Epithelial cell of proximal tubule (primary cell): ENCODE measurements around the gene FTO. TPM values are rescaled to one million over a fixed set of nuclear protein-coding genes. Genes with fewer than 3 reads are reported as not detected.

Experiments used
- DNase-seq: peaks from one replicate; pipeline ENCODE4 v3.0.0-alpha.2; 2011; ENCODE audit warnings: low read depth
- H3K4me3 ChIP-seq: 2 replicates; pipeline ENCODE4 v1.5.1; 2011; ENCODE audit warnings: low read depth, mild to moderate bottlenecking, low read length
- total RNA-seq: library from RNA; depleted of rRNA; stranded (reverse); fragments of >200 nt; gene quantifications from 2 replicates; pipeline ENCODE4 v1.2.3, GENCODE V29; 2015
- TF ChIP-seq, protein P1 (sequence below): conservative IDR thresholded peaks from 2 replicates; pipeline ENCODE4 v1.5.1; 2012; ENCODE audit warnings: low read depth, mild to moderate bottlenecking, low read length

Gene FTO
- total RNA-seq, 1 donor from 2014 or later, result 62.7 TPM

DNA sequence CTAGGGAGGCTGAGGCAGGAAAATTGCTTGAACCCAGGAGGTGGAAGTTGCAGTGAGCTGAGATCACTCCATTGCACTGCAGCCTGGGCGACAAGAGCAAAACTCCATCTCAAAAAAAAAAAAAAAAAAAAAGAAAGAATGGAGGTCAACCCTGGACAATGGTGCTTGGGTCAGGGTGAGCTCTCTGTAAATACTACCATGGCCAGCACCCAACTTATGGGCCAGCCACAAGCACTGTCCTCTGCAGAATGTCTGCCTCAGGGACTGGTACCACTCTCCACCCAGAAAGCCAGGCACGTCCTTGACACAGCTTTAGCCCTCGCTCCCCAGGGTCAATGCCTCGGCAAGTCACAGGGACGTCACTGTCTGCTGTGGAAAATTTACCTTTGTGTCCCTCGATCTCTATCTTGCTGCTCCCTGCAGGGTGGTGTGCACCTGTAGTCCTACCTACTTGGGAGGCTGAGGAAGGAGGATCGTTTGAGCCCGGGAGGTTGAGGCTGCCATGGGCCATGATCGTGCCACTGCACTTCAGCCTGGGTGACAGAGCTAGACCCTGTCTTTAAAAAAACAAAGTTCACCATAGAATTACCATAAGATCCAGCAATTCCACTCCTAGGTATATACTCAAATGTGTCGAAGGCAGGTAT is 459.4 kb downstream of the FTO start:
- TF ChIP-seq, protein P1, sequence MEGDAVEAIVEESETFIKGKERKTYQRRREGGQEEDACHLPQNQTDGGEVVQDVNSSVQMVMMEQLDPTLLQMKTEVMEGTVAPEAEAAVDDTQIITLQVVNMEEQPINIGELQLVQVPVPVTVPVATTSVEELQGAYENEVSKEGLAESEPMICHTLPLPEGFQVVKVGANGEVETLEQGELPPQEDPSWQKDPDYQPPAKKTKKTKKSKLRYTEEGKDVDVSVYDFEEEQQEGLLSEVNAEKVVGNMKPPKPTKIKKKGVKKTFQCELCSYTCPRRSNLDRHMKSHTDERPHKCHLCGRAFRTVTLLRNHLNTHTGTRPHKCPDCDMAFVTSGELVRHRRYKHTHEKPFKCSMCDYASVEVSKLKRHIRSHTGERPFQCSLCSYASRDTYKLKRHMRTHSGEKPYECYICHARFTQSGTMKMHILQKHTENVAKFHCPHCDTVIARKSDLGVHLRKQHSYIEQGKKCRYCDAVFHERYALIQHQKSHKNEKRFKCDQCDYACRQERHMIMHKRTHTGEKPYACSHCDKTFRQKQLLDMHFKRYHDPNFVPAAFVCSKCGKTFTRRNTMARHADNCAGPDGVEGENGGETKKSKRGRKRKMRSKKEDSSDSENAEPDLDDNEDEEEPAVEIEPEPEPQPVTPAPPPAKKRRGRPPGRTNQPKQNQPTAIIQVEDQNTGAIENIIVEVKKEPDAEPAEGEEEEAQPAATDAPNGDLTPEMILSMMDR, result no peak
- DNase-seq, result no peak
- H3K4me3 ChIP-seq, result no peak overlapping the region

DNA sequence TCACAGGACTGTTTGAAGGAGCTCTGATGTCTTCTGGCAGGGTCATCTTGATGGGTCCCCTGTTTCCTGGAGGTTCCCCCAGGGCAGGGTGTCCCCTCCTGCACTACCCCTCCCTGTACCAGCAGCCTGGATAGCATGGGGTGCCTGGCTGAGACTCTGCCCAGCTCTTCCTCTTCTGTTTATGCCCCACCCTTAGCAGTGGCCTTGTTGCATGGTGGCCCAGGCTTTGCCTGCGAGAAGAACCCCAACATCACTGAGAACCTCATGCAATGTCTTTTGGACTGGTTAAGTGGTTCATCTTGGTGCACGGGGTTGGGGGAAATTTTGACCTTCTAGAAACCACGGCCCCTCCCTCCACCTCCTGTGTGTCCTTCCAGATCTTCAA is 460.8 kb downstream of the FTO start:
- TF ChIP-seq, protein P1, result no peak
- H3K4me3 ChIP-seq, result no peak overlapping the region
- no peak for DNase-seq

DNA sequence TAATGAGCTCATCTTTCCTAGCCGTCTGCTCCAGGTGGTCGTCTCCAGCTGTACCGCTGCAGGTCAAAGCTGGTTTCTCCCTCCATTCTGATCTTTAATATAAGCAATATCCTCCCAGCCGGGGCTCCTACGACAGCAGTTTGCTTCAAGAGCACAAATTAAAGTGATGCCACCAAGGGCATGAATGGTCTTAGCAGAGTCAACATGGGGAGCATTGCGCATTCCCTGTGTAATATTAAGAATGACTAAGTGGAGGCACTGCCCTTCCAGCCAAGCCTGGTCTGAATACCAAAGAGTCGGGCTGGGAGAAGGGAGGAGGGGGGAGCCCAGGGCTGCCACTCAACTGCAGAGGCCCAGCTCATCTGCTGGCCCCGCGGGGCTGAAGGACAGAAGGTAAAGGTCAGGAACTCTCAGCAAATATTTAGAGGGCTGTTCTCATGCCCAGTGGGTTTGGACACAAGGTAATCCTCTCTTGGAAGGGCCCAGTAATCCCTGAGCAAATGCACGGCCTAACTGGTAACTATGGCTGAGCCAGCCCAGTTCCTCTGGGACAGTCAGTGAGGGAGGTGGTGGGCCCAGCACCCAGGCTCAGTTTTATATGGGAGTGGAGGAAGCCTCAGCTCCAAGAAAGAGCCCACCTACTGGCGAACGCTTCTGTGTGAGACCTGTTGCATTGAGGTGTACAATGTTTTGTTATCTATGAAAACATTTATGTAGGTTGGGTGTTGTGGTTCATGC is 461.4 kb downstream of the FTO start:
- TF ChIP-seq, protein P1, result no peak
- DNase-seq, result no peak
- no peak overlapping the region for H3K4me3 ChIP-seq

DNA sequence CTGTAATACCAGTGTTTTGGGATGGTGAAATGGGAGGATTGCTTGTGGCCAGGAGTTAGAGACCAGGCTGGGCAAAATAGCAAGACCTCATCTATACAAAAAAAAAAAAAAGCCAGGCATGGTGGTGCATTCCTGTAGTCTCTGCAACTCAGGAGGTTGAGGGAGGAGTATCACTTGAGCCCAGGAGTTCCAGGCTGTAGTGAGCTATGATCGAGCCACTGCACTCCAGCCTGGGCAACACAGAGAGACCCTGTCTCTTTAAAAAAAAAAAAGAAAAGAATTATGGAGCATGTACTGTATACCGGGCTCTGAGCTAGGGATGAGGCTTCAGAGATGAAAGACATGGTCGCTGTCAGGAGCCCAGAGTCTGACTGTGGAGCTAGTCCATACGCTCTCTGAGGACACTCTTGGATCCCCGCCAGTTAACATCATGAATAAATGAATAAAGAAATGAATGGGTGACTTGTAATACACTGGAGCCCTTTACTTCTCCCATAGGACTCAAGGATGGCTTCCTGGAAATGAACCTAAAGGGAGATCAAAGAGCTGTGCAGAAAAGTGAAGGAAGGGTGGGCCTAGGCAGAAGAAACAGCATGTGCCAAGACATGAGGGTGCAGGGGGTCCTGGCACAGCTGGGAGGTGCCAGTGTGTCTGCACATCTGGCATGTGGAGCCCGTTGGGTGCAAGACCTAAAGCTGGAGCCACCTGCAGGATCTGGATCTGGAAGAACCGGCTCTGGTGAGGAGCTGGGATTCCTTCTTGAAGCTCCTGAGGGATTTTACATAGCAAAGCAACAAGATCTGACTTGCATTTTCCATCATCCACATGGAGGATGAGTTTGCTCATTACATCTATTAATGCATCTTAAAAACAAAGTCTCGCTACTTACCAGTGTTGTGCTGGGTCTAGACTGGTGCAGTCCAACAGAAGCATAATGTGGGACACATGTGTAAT is 462.2 kb downstream of the FTO start:
- no peak for DNase-seq
- no peak overlapping the region for H3K4me3 ChIP-seq
- TF ChIP-seq, protein P1, result no peak

DNA sequence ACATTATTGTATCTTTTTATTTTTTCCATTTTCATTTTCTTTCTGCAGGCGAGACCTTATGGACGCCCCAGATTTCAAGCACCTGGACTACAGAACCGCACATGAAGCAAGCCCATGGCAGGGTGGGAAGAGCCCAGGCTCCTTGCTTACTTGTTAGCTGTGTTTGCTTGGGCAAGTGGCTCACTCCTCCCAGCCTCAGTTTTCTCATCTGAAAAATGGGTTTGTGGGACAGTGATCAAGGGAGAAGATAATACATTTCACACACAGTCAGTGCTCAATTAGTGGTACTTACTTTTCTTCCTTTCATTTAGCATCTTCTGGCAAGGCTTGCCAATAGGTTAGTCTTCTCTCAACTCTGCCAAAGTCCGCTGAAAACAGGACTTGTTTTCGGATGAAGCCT is 465.2 kb downstream of the FTO start:
- no peak for DNase-seq
- no peak overlapping the region for H3K4me3 ChIP-seq
- TF ChIP-seq, protein P1, result no peak

DNA sequence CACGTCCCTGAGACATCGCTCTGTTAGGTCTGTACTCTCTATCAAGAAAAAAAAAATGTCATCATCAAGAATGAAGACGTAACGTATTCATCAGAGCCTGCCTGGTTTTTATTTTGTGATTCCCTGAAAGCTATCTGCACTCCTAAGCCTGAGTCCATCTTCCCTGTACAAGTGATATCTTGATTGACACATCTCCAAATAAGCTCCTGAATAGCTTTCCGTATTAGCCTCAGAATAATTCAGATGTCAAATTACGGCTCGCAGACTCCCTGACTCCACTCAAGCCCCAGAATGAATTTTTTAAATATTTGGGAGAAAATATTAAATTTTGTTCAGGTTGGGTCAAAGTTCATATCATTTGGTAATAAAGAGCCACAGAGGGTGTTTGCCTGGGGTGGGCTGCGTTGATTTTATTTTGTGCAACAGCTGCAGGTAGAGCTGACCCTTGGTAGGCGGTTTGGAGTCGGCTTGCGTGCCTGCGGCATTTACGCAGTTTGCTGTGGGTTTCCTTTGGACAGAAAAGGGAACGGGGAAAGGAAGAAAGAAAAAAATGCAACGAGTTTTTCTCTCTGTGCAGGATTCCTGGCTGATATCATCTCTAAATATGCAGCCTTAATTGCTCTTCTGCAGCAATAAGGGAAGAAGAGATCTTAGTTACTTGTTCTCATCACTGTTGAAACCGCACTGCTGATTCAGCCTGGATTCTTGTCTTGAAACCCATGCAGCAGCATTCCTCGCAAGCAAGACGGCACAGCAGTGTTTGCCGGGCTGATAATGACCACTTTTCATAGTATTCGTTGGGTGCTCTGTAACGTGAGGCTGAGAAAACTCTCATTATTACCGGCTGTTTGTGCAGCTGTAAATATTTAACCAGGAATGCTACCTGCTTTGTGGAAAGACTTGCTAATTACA is 467.9 kb downstream of the FTO start:
- no peak overlapping the region for H3K4me3 ChIP-seq
- TF ChIP-seq, protein P1, result no peak
- peak; percentile 67 for DNase-seq
